D341Med (cell line): ENCODE data around the gene RIPPLY3.

Experiments
- DNase-seq: peaks from one replicate; pipeline ENCODE4 v3.0.0; 2012; ENCODE audit warnings: low spot score

The RIPPLY3 gene

GRCh38 chr21:37006486-37007291 lies at the start of gene RIPPLY3:
Gene RIPPLY3, plus strand, starts transcription at chr21:37006702. Its CDS starts 71 bp downstream, at chr21:37006773.
- peak; percentile 40 for DNase-seq

- DNase-seq: no peak
Observed at GRCh38 chr21:36959020-36959835, 47.3 kb upstream of the RIPPLY3 start.

- DNase-seq: no peak
Observed at GRCh38 chr21:36960676-36961284, 45.7 kb upstream of the RIPPLY3 start.

- DNase-seq: no peak
Observed at GRCh38 chr21:36962098-36962780, 44.3 kb upstream of the RIPPLY3 start.

- no peak for DNase-seq
Observed at GRCh38 chr21:36964398-36964797, 42.1 kb upstream of the RIPPLY3 start.

- DNase-seq: no peak
Observed at GRCh38 chr21:36964827-36965719, 41.4 kb upstream of the RIPPLY3 start.

GRCh38 chr21:36965720-36966065 lies 40.8 kb upstream of the RIPPLY3 start:
- no peak for DNase-seq

- DNase-seq: peak; percentile 91
Observed at GRCh38 chr21:36966066-36966820, 40.3 kb upstream of the RIPPLY3 start, which contains the start of gene HLCS. Gene HLCS, minus strand, starts transcription at chr21:36966669. Its CDS starts 31 bp downstream, at chr21:36966638.

- DNase-seq: no peak
Observed at GRCh38 chr21:36966821-36967768, 39.4 kb upstream of the RIPPLY3 start.

GRCh38 chr21:36968414-36968813 lies 38.1 kb upstream of the RIPPLY3 start:
- DNase-seq: no peak

GRCh38 chr21:36968976-36969375 lies 37.5 kb upstream of the RIPPLY3 start:
- DNase-seq: no peak

GRCh38 chr21:36973986-36974850 lies 32.3 kb upstream of the RIPPLY3 start:
- DNase-seq: no peak

- DNase-seq: no peak
Observed at GRCh38 chr21:36974851-36975192, 31.7 kb upstream of the RIPPLY3 start.

GRCh38 chr21:36976228-36976861 lies 30.2 kb upstream of the RIPPLY3 start:
- no peak for DNase-seq

GRCh38 chr21:36976882-36977651 lies 29.4 kb upstream of the RIPPLY3 start:
- DNase-seq: peak; percentile 58

GRCh38 chr21:36980280-36981048 lies 26.0 kb upstream of the RIPPLY3 start:
- no peak for DNase-seq
